HG03097 (cell line): ENCODE measurements around the gene GSG1L.
"Not testable (repeated sequence)": the region's sequence is repeated elsewhere in the genome, so short reads cannot be mapped to it uniquely, and the experiment has no call there.

ENCODE experiments used
- ATAC-seq: cut with Tn5 transposase; IDR thresholded peaks from one replicate; pipeline ENCODE4 v1.9.1; 2021; ENCODE audit not compliant: unreplicated experiment, low FRiP score

Gene GSG1L

DNA sequence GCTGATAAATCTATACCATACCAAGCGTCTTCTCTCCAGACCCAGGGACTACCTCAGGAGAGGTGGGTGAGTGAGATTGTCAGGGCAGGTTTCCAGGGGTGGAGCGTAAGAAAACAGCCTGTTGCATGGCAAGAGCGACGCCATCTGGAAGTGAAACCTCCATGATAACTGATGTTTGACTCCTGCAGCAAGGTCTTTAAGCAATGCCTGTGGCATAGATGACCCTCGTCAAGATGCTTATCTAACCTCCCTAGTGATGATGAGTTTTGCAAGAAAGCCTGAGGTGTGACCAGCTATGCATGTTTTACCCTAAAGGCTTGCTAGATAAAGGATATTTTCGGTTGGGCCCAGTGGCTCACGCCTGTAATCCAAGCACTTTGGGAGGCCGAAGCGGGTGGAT is 71.6 kb downstream of the GSG1L start:
- no peak for ATAC-seq

DNA sequence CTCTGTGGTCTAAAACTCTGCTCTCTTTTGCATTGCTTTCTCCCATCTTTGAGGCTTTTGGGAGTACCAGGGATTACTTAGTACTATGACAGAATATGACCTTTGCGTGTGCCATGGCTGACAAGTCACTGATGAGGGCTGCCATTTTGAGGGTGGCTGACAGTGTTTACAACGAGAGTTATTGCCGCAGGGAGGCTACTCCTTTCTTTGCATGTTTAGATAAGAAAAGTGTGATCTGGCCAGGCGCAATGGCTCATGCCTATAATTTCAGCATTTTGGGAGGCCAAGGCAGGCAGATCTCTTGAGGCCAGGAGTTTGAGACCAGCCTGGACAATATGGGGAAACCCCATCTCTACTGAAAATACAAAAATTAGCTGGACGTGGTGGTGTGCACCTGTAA is 77.5 kb downstream of the GSG1L start:
- no peak for ATAC-seq

GRCh38 chr16:27984121-27984520 is 79.4 kb downstream of the GSG1L start:
- ATAC-seq: no peak

GRCh38 chr16:27983244-27983643 is 80.3 kb downstream of the GSG1L start:
- no peak for ATAC-seq

DNA sequence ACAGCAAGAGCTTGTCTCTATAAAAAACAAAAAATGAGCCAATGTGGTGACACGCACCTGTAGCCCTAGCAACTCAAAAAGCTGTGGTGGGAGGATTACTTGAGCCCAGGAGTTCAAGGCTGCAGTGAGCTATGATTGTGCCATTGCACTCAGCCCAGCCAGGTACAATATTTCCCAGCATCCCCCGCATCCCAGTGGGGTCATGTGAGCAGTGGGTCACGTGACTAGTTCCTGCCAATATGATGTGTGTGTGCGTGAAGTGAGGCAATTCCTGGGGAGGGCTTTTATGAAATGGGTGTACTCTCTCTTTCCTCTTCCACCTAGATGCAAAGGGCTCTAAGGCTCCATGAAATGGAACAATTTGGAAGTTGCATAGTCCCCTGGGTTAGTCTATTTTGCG is 81.3 kb downstream of the GSG1L start:
- no peak for ATAC-seq

DNA sequence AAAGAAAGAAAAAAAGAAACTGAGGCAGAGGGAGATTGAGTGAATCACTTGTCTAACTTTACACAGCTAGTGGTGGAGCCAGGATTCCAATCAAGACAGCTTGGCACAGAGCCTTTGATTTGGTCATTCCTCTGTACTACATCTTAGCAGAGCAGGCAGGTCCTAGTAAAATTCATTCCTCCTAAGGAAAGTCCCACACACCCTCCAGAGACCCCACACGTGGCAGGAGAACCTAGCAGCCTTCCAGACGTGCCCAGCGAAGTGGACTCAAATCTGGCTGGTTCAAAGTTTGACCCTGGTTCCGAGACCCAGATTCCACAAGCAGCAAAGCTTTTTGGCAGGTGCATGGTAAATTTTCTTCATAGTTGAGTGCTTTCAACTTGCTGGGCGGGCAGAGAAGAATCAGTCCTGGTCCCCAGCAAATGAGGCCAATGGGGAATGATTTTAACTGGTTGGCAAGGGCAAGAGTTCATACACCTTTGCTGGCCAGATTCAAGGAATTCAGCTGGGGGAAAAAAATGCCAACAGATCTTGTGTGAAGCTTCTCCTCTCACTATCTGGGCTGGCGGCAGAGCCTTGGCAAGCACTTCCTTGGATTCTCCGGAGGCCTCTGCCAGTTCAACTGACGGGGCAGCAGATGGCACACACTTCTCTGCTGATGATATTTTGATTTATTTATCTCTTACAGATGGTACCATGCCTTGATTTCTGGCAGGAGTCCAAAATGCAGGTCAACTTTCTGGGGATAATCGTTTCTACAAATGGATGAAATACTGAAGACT is 82.4 kb downstream of the GSG1L start:
- ATAC-seq: no peak

GRCh38 chr16:27980076-27980775 is 83.3 kb downstream of the GSG1L start:
- ATAC-seq: no peak

DNA sequence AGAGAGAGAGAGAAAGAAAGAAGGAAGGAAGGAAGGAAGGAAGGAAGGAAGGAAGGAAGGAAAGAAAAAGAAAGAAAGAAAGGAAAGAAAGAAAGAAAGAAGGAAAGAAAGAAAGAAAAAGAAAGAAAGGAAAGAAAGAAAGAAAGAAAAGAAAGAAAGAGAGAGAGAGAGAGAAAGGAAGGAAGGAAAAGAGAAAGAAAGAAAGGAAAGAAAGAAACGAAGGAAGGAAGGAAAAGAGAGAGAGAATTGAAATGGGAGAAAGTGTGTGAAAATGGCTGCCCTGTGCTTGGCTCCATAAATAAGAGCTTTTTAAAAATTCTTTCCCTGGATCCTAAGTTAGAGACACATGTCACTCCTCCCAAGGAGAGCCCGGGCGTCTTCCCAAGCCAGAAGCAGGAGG is 83.8 kb downstream of the GSG1L start:
- ATAC-seq: not testable (repeated sequence)

DNA sequence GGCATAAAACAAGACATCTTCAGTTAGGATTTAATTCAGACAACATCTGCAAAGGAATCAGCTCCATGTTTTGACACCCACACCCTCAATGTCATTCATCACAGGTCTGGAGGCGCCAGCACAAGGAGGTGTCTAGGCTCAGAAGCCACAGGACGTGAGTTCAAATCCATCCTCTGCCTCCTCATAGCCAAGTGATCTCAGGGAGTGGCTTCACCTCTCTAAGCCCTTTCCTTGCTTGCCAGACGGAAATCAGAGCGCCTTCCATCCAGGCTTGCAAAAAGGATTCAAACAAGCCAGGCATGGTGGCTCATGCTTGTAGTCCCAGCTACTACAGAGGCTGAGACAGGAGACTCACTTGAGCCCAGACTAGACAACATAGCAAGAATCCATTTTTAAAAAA is 84.6 kb downstream of the GSG1L start:
- ATAC-seq: no peak

GRCh38 chr16:27977966-27978365 is 85.5 kb downstream of the GSG1L start:
- no peak for ATAC-seq

DNA sequence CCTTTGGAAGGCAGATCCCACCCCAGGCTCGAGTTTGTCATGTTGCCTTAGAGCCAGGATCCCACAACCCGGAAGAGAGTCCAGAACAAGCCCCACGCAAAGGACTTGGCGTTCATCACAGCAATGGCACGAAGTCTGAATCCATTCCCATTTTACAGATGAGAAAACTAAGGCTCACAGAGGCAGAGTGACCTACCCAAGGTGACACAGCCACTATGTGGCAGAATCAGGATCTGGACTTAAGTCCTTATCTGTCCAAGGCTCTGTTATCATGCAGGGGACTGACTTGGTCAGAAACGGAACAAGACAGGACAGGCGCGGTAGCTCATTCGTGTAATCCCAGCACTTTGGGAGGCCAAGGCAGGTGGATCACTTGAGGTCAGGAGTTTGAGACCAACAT is 86.5 kb downstream of the GSG1L start:
- no peak for ATAC-seq

GRCh38 chr16:27974896-27975540 is 88.5 kb downstream of the GSG1L start:
- no peak for ATAC-seq

GRCh38 chr16:27973678-27974077 is 89.8 kb downstream of the GSG1L start:
- ATAC-seq: no peak

DNA sequence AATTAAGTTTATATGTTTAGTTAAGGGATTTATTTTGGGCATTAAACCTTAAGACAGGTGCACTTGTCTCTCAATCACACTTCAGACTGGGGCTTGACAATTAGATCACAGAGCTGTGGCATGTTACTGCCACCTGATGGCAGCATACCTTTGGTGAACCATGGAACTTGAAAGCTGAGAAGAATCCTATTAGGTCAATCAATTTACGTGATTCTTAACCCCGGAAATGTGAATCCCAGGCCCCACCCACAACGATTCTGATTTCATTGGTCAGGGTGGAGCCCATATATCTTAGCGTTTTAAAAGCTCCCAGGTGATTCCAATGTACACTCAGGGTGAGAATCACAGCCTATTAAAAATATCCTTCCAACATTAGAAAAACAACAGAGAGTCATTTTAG is 91.0 kb downstream of the GSG1L start:
- ATAC-seq: no peak

DNA sequence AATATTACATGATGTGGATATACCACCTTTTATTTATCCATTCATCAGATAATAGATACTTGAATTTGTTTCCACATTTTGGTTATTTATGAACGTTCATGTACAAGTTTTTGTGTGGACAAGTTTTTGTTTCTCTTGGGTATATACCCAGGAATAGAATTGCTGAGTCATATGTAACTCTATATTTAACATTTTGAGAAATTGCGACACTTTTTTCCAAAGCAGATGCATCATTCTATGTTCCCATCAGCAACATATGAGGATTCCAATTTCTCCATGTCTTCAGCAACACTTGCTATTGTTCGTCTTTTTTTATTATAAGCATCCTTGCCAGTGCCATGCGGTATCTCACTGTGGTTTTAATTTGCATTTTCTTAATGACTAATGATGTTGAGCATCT is 93.9 kb downstream of the GSG1L start:
- no peak for ATAC-seq

DNA sequence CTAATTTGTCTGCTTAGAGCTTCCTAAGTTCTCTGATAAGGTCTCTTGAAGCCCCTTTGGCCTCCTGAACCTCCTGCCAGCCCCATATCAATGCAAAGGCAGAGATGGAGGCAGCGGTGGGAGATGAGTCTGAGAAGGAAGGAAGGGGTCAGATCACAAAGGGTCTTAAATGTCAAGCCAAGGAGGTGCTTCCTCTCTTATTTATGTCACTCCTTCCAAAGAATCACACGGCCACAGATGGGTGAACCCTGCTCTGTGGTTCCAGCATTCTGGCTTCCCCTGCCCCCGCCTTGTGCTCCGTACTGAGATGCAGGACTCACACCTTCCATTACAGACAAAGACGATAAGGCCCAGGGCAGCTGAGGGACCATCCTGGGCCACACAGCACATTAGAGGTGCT is 96.3 kb downstream of the GSG1L start:
- no peak for ATAC-seq

DNA sequence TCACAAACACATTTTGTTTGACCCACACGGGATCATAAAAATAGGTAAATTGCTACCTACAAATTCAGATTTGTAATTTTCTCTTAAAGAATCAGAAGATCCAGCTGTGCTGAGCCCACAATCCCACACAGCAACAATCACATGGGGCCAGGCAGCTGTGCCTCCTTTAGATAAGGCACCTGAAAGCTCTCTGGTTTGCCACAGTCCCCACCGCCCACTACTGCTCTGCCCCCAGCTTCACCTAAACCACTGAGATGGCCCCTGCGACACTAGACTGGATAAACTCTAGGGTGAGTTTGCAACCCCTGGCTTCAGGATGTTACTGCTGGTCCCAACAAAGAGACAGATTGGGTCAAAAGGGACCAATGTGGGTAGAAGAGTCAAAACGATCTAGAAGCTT is 96.8 kb downstream of the GSG1L start:
- ATAC-seq: no peak

GRCh38 chr16:27965801-27966200 is 97.7 kb downstream of the GSG1L start:
- no peak for ATAC-seq

DNA sequence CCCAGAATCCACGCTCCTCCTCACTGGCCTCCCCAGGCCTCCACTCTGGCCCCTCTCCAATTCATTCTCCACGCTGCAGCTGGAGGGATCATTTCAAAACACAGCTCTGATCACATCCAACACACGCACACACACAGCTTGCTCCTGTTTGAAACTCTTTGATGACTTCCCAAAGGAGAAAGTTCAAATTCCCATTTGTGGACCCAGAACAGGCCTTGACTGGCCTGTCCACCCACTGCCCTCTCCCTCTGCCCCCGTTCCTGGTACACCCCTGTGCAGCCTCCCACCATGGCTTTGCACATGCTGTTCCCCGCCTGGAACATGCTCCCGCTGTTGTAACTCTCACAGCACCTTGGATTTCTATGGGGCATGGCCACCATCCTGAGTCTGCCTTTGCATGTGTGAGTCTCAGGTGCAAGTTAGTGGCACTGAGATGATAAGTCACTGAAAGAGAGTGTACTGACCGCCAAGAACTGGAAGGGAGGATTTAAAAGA is 100.0 kb downstream of the GSG1L start:
- no peak for ATAC-seq

GRCh38 chr16:27962197-27962596 is 101.3 kb downstream of the GSG1L start:
- no peak for ATAC-seq

- no peak for ATAC-seq
These were observed 102.3 kb downstream of the GSG1L start for GRCh38 chr16:27961296-27961620.
